Ishikawa (cell line): ENCODE measurements around the gene YIPF2.

Source experiments
- CREB1 ChIP-seq: IDR thresholded peaks from 2 replicates; pipeline ENCODE4 v1.6.1; 2012; ENCODE audit warnings: low read depth
- EP300 ChIP-seq: IDR thresholded peaks from 2 replicates; pipeline ENCODE4 v1.6.1; 2012; ENCODE audit warnings: borderline replicate concordance
- MAX ChIP-seq: IDR thresholded peaks from 2 replicates; pipeline ENCODE4 v1.6.1; 2012
- RAD21 ChIP-seq: IDR thresholded peaks from 2 replicates; pipeline ENCODE4 v1.6.1; 2012; ENCODE audit warnings: low read depth
- REST ChIP-seq: IDR thresholded peaks from 2 replicates; pipeline ENCODE4 v1.6.1; 2012; ENCODE audit warnings: low read depth, mild to moderate bottlenecking
- USF1 ChIP-seq: IDR thresholded peaks from 2 replicates; pipeline ENCODE4 v1.6.1; 2012
- YY1 ChIP-seq: IDR thresholded peaks from 2 replicates; pipeline ENCODE4 v1.6.1; 2012; ENCODE audit warnings: low read depth

GRCh38 chr19:10915130-10916091 lies 13.0 kb downstream of the YIPF2 start:
- TF ChIP-seq RAD21 (no peak), CREB1 (no peak), MAX (no peak), YY1 (no peak), EP300 (no peak), REST (no peak), USF1 (no peak)
